Activated naive CD4-positive, alpha-beta T cell treated with anti-CD3 and anti-CD28 coated beads, Interleukin-2, amount 10 ng/mL, durations not matched to agents 7 days and 5 days (primary cell): ENCODE data around the gene PAF1.
A peak's percentile ranks its signal among the peaks of the same experiment; 100 is the strongest.

Source experiments
- CTCF ChIA-PET: fragments of 350-600 bp; sonication (Branson Sonifier 250); formaldehyde crosslinking; loops from one replicate; lab custom pipeline; 2021; ENCODE audit warnings: antibody characterized with exemption; lab: Charles Lee
- DNase-seq: peaks from one replicate; pipeline ENCODE4 v3.0.0-alpha.2; 2020
- H3K27ac Mint-ChIP-seq: one replicate; pipeline ENCODE4 v1.8.0; 2021; ENCODE audit warnings: mild to moderate bottlenecking, moderate library complexity, mixed read lengths
- H3K27me3 Mint-ChIP-seq: one replicate; pipeline ENCODE4 v1.8.0; 2021; ENCODE audit warnings: mild to moderate bottlenecking, mixed read lengths
- H3K36me3 Mint-ChIP-seq: one replicate; pipeline ENCODE4 v1.8.0; 2021; ENCODE audit warnings: mixed read lengths
- H3K4me1 Mint-ChIP-seq: one replicate; pipeline ENCODE4 v1.8.0; 2021; ENCODE audit warnings: mixed read lengths
- H3K4me3 Mint-ChIP-seq: one replicate; pipeline ENCODE4 v1.8.0; 2021; ENCODE audit warnings: mild to moderate bottlenecking, moderate library complexity, mixed read lengths
- H3K9me3 Mint-ChIP-seq: one replicate; pipeline ENCODE4 v1.8.0; 2021; ENCODE audit warnings: mixed read lengths

PAF1 gene

GRCh38 chr19:39405261-39405957 lies 14.5 kb upstream of the PAF1 start:
- CTCF ChIA-PET: no interaction called here
- H3K36me3 Mint-ChIP-seq: peaks cover 25% of the 10 kb centered on the region
- DNase-seq: no peak
- H3K4me1 Mint-ChIP-seq: peaks cover 52% of the 10 kb centered on the region
- peak overlapping the region; percentile 78 for H3K4me3 Mint-ChIP-seq
- H3K27me3 Mint-ChIP-seq: peaks cover 6% of the 10 kb centered on the region
- peak overlapping the region; percentile 89 for H3K27ac Mint-ChIP-seq
- no peaks in the 10 kb centered on the region for H3K9me3 Mint-ChIP-seq

GRCh38 chr19:39403331-39404312 lies 12.7 kb upstream of the PAF1 start:
- peak; percentile 95 for DNase-seq
- Mint-ChIP-seq H3K36me3 (peaks cover 27% of the 10 kb centered on the region), H3K27me3 (peaks cover 6% of the 10 kb centered on the region), H3K4me1 (peaks cover 65% of the 10 kb centered on the region), H3K9me3 (no peaks in the 10 kb centered on the region), H3K4me3 (peak overlapping the region; percentile 80), H3K27ac (peak overlapping the region; percentile 95)
- CTCF ChIA-PET: interaction anchor here (4.3 kb wide), 1 partner anchor 8 kb away, joined by 29 read pairs; the partner anchor contains the start of gene PLEKHG2

DNA sequence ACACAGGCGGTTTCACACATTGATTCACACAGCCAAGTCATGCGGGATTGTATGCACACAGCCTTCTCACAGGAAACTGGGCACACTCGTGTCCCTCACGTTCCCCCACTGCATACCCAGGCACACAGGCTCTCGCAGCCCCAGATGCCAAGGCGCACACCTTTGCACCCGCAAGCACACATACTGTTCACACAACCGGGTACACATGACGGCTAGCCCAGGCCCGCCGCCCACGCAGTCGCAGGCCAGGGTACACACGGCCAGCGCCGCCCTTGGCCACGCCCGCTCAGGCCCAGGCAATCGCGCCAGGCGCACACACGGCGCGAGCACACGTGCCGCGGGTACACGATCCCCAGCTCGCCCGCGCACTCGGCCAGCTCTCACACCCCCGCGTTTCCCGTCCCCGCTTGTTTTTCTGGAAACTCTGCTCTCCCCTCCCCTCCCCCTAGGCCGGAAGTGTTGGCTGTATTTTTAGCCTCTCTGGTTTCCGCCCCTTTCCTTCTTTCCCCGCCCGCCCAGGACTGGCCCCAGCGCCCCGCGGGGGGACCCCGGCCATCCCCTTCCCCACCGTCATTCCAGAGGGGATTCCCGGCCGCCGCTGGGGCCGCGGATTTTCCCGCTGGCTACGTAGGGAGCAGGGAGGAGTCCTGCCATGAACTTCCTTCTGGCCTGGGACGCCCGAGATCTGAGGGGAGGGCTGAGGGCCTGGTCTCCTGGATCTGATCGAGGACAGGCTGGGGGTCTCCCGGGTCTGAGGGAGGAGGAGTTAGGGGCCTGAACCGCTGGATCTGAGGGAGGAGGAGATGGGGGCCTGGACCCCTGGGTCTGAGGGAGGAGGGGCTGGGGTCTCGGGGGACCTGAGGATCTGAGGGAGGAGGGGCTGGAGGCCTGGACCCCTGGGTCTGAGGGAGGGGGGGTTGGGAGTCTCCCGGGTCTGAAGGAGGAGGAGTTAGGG lies 11.7 kb upstream of the PAF1 start:
- Mint-ChIP-seq H3K36me3 (peaks cover 17% of the 10 kb centered on the region), H3K4me3 (peak overlapping the region; percentile 80), H3K9me3 (no peaks in the 10 kb centered on the region), H3K27ac (peak overlapping the region; percentile 95), H3K27me3 (peaks cover 6% of the 10 kb centered on the region), H3K4me1 (peaks cover 75% of the 10 kb centered on the region)
- DNase-seq: peak; percentile 95
- CTCF ChIA-PET: interaction anchor here (4.3 kb wide), 1 partner anchor 9 kb away, joined by 29 read pairs; the partner anchor contains the start of gene PLEKHG2

DNA sequence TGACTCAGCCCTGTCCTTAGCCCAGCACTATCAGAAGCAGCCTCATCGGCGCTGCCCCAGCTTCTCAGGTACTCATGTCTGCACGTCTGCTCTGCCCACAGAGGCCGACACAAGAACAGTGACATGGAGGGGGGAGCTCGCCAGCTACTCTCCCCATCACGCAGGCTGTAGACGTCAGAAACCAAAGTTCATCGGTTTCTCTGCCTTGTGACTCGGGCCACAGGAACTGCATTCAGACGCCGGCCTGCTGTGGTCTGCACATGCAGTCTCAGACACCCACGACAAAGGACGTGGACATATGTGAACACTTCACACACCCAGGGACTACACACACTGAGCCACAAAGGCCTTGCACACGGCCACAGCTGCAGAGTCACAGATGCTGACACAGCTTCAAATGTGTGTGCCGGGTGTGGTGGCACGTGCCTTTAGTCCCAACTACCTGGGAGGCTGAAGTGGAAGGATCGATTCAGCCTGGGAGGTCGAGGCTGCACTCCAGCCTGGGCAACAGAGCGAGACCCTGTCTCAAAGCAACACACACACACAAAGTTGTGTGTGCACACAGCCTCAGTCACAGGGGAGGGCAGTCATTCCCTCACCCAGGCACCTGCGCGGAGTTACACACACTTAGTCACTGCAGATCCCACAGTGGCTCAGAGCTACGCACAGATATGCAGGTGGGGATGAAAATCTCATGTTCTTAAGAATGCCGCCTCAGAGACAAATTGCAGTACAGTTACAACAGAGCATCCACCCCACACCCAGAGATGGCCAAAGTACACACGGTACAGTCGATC lies 10.8 kb upstream of the PAF1 start:
- H3K9me3 Mint-ChIP-seq: no peaks in the 10 kb centered on the region
- H3K4me3 Mint-ChIP-seq: peak overlapping the region; percentile 80
- H3K27me3 Mint-ChIP-seq: no peaks in the 10 kb centered on the region
- H3K36me3 Mint-ChIP-seq: peaks cover 11% of the 10 kb centered on the region
- H3K27ac Mint-ChIP-seq: peak overlapping the region; percentile 95
- CTCF ChIA-PET: interaction anchor here (1.4 to 4.3 kb wide), 2 partner anchors 10 kb away, joined by 3 to 29 read pairs; partner anchors contain the start of gene PLEKHG2
- peaks cover 84% of the 10 kb centered on the region for H3K4me1 Mint-ChIP-seq
- peak; percentile 83 for DNase-seq

- Mint-ChIP-seq H3K4me3 (peak overlapping the region; percentile 80), H3K36me3 (peaks cover 11% of the 10 kb centered on the region)
Observed at GRCh38 chr19:39401070-39401548, 10.2 kb upstream of the PAF1 start.

GRCh38 chr19:39400061-39400460 lies 9.2 kb upstream of the PAF1 start:
- DNase-seq: no peak
- H3K4me3 Mint-ChIP-seq: no peak overlapping the region
- CTCF ChIA-PET: interaction anchor here (4.3 kb wide), 1 partner anchor 12 kb away, joined by 29 read pairs; the partner anchor contains the start of gene PLEKHG2
- H3K9me3 Mint-ChIP-seq: no peaks in the 10 kb centered on the region
- peak overlapping the region; percentile 44 for H3K27ac Mint-ChIP-seq
- H3K27me3 Mint-ChIP-seq: no peaks in the 10 kb centered on the region
- H3K36me3 Mint-ChIP-seq: peaks cover 18% of the 10 kb centered on the region
- H3K4me1 Mint-ChIP-seq: peaks cover 80% of the 10 kb centered on the region

More at GRCh38 chr19:39401070-39401548, 10.2 kb upstream of the PAF1 start:
- no peak for DNase-seq
- Mint-ChIP-seq H3K4me1 (peaks cover 81% of the 10 kb centered on the region), H3K9me3 (no peaks in the 10 kb centered on the region), H3K27ac (peak overlapping the region; percentile 95), H3K27me3 (no peaks in the 10 kb centered on the region)
- CTCF ChIA-PET: interaction anchor here (1.4 to 4.3 kb wide), 2 partner anchors 9 to 11 kb away, joined by 3 to 29 read pairs; partner anchors contain the start of gene PLEKHG2

DNA sequence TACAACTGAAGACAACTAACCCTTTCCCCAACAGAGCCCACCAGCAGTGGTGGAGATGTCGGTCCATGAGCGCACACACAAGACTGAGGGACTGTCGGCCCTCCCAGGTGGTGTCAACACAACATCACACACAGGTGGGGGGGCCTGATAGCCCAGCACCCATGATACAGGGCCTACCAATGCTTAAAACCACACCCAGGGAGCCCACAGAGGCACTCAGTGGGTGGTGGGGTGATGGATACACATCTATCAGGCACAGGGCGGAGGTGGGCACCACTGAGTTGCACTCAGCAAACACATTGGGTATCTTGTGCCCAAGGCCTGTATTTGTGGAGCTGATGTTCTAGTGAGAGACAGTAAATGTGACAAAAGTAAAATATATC lies 8.8 kb upstream of the PAF1 start:
- H3K36me3 Mint-ChIP-seq: peaks cover 21% of the 10 kb centered on the region
- CTCF ChIA-PET: interaction anchor here (3.2 to 4.3 kb wide), 2 partner anchors 8 to 12 kb away, joined by 29 to 32 read pairs; partner anchors contain the start of genes PLEKHG2 and ZFP36
- peak overlapping the region; percentile 96 for H3K27ac Mint-ChIP-seq
- no peak for DNase-seq
- H3K27me3 Mint-ChIP-seq: no peaks in the 10 kb centered on the region
- H3K4me3 Mint-ChIP-seq: no peak overlapping the region
- peaks cover 77% of the 10 kb centered on the region for H3K4me1 Mint-ChIP-seq
- H3K9me3 Mint-ChIP-seq: no peaks in the 10 kb centered on the region

GRCh38 chr19:39398297-39398864 lies 7.5 kb upstream of the PAF1 start:
- Mint-ChIP-seq H3K9me3 (no peaks in the 10 kb centered on the region), H3K27ac (peak overlapping the region; percentile 96), H3K36me3 (peaks cover 28% of the 10 kb centered on the region), H3K4me1 (peaks cover 72% of the 10 kb centered on the region), H3K4me3 (peak overlapping the region; percentile 47), H3K27me3 (no peaks in the 10 kb centered on the region)
- CTCF ChIA-PET: interaction anchor here (0.8 to 5.3 kb wide), 15 partner anchors 9 to 186 kb away, joined by 3 to 96 read pairs (median 4); partner anchors contain the start of genes EID2B, PLEKHG2, RPS16 and ZFP36
- peak; percentile 62 for DNase-seq

GRCh38 chr19:39397360-39398296 lies 6.7 kb upstream of the PAF1 start:
- Mint-ChIP-seq H3K27ac (peak overlapping the region; percentile 96), H3K9me3 (no peaks in the 10 kb centered on the region), H3K36me3 (peaks cover 30% of the 10 kb centered on the region), H3K4me1 (peaks cover 73% of the 10 kb centered on the region), H3K4me3 (peak overlapping the region; percentile 47), H3K27me3 (no peaks in the 10 kb centered on the region)
- CTCF ChIA-PET: interaction anchor here (0.8 to 5.3 kb wide), 15 partner anchors 10 to 288 kb away, joined by 3 to 96 read pairs (median 4); partner anchors contain the start of genes EID2B, PLEKHG2, RPS16 and ZFP36
- DNase-seq: peak; percentile 96

DNA sequence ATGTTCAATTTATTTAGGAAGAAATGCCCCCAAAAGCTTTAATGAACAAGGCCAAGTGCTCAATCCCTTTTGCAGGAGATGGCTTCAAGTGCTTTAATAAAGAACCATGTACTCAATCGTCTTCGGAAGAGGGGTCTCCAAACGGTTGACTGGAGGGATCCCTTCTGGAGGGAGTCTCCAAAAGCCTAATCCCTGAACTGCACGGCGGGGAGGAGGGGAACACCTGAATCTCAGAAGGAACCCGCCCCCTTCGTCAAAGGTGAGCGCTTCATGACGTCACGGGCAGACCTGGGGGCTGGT lies 505 bp downstream of the PAF1 start:
- peak overlapping the region; percentile 94 for H3K4me3 Mint-ChIP-seq
- peaks cover 59% of the 10 kb centered on the region for H3K36me3 Mint-ChIP-seq
- H3K4me1 Mint-ChIP-seq: peaks cover 37% of the 10 kb centered on the region
- H3K9me3 Mint-ChIP-seq: no peaks in the 10 kb centered on the region
- no peaks in the 10 kb centered on the region for H3K27me3 Mint-ChIP-seq
- DNase-seq: peak; percentile 89
- H3K27ac Mint-ChIP-seq: peak overlapping the region; percentile 99
- CTCF ChIA-PET: interaction anchor here (3.6 kb wide), 1 partner anchor 21 kb away, joined by 17 read pairs; the partner anchor contains the start of gene PLEKHG2

DNA sequence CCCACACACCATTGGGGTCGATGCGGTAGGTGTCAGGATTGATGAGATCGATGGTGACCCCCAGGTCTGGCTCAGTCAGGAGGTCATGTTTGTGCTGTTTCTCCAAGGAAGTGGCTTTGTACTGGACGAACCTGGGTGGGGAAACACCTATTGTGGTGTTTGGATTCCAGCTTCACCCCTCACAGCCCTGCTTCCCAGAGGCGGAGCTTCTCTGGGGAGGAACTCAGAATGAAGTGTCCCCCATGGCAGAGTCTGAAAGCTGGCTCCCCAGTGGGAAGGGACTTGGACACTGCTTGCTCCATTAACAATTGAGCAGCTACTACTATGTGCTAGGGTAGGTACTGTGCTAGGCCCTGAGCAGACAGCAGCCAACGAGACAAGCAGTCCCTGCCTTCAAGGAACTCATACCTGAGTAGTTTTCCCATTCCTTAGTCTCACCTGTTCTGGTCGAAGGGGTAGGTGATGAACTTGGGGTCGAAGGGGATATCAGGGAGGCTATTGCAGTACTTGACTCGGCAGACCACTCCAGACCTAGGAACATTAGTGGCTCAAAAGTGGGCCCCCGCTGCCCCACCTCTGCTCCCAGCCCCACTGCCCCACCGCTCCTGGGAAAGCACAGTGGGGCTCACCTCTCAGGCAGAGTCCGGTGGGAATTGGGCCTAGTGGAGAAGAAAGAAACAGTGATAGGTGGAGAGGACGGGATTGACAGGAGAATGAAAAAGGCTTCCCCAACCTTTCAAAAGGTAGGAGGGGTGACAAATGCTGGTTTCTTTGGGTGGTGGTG lies 1.1 kb downstream of the PAF1 start:
- Mint-ChIP-seq H3K27ac (peak overlapping the region; percentile 99), H3K9me3 (no peaks in the 10 kb centered on the region), H3K4me1 (peaks cover 33% of the 10 kb centered on the region), H3K36me3 (peaks cover 57% of the 10 kb centered on the region), H3K27me3 (no peaks in the 10 kb centered on the region), H3K4me3 (peak overlapping the region; percentile 94)
- no peak for DNase-seq
- CTCF ChIA-PET: no interaction called here
